ENCODE results near the gene AUTS2. TPM values are rescaled to one million over a fixed set of nuclear protein-coding genes. Genes with fewer than 3 reads are reported as not detected.

The AUTS2 gene
- polyA plus RNA-seq, 6 donors from 2014 or later, result 8.8 to 28.0 (median 20.9) TPM

- Mint-ChIP-seq H3K9me3 (peaks cover 0 to 2% (median 0%) of the 10 kb centered on the region in 7 donors), H3K27me3 (peaks cover 0 to 6% (median 0%) of the 10 kb centered on the region in 3 donors), H3K36me3 (no peaks in the 10 kb centered on the region), H3K27ac (no peak overlapping the region), H3K4me3 (no peak overlapping the region), H3K4me1 (peaks cover 0 to 10% (median 0%) of the 10 kb centered on the region in 3 donors)
- ATAC-seq (ENCODE audit: low read depth in 2 of 2), result no peak
- no peak for DNase-seq
These were observed 116.8 kb downstream of the AUTS2 start for GRCh38 chr7:69714886-69715576.

- DNase-seq (no peak), ATAC-seq (ENCODE audit: low read depth in 2 of 2) (no peak)
- H3K36me3 Mint-ChIP-seq, result no peaks in the 10 kb centered on the region
- peak overlapping the region in 1 of 6 donors; percentile 13 for H3K27ac Mint-ChIP-seq
- peaks cover 0 to 10% (median 0%) of the 10 kb centered on the region in 3 donors for H3K4me1 Mint-ChIP-seq
- H3K27me3 Mint-ChIP-seq, result no peaks in the 10 kb centered on the region
- H3K4me3 Mint-ChIP-seq, result no peak overlapping the region
- peaks cover 0 to 2% (median 0%) of the 10 kb centered on the region in 7 donors for H3K9me3 Mint-ChIP-seq
These were observed 118.9 kb downstream of the AUTS2 start for GRCh38 chr7:69717221-69717620.

DNA sequence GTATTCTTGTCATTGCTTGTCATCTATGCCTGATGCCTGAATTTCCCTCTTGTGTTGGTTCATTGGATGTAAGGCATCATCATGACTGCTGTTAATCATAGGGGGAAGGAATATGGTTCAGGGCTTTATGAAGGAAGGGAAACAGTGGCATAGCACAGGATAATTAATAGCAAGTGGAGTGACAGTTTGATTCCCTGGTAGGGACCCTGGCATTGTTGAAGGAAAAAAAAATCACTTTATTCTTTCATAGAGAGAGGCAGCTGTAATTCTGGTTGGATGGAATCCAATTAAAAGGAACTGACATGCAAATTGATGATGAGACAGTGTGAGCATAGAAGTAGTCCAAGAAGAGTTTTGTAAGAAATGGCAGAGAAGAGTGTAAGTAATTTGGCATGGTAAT lies 121.4 kb downstream of the AUTS2 start:
- Mint-ChIP-seq H3K4me3 (no peak overlapping the region), H3K27me3 (no peaks in the 10 kb centered on the region), H3K9me3 (no peaks in the 10 kb centered on the region), H3K36me3 (no peaks in the 10 kb centered on the region), H3K27ac (no peak overlapping the region), H3K4me1 (peaks cover 0 to 10% (median 0%) of the 10 kb centered on the region in 3 donors)
- no peak for ATAC-seq (ENCODE audit: low read depth in 2 of 2)
- no peak for DNase-seq

- Mint-ChIP-seq H3K36me3 (peaks cover 7% of the 10 kb centered on the region in 2 donors), H3K27ac (no peak overlapping the region), H3K27me3 (no peaks in the 10 kb centered on the region), H3K4me3 (no peak overlapping the region), H3K4me1 (peaks cover 3 to 12% (median 6%) of the 10 kb centered on the region in 3 donors), H3K9me3 (peaks cover 3 to 26% (median 9%) of the 10 kb centered on the region in 7 donors)
- DNase-seq, result no peak
- ATAC-seq (ENCODE audit: low read depth in 2 of 2), result no peak
These were observed 124.6 kb downstream of the AUTS2 start for GRCh38 chr7:69722843-69723242.

GRCh38 chr7:69723663-69724062 lies 125.4 kb downstream of the AUTS2 start:
- Mint-ChIP-seq H3K4me1 (peaks cover 6 to 15% (median 11%) of the 10 kb centered on the region in 3 donors), H3K27ac (no peak overlapping the region), H3K27me3 (no peaks in the 10 kb centered on the region), H3K9me3 (peaks cover 3 to 26% (median 9%) of the 10 kb centered on the region in 7 donors), H3K36me3 (peaks cover 7% of the 10 kb centered on the region in 2 donors), H3K4me3 (no peak overlapping the region)
- DNase-seq (no peak), ATAC-seq (ENCODE audit: low read depth in 2 of 2) (no peak)

- DNase-seq (no peak), ATAC-seq (ENCODE audit: low read depth in 2 of 2) (no peak)
- Mint-ChIP-seq H3K36me3 (peaks cover 7% of the 10 kb centered on the region in 2 donors), H3K27ac (peak overlapping the region in 3 of 6 donors; percentile 5 to 60 (median 29)), H3K4me1 (peaks cover 6 to 19% (median 15%) of the 10 kb centered on the region in 3 donors), H3K4me3 (peak overlapping the region in 2 of 8 donors; percentile 8 to 10), H3K27me3 (no peaks in the 10 kb centered on the region), H3K9me3 (peaks cover 3 to 26% (median 9%) of the 10 kb centered on the region in 7 donors)
These were observed 130.0 kb downstream of the AUTS2 start for GRCh38 chr7:69728304-69728703.

DNA sequence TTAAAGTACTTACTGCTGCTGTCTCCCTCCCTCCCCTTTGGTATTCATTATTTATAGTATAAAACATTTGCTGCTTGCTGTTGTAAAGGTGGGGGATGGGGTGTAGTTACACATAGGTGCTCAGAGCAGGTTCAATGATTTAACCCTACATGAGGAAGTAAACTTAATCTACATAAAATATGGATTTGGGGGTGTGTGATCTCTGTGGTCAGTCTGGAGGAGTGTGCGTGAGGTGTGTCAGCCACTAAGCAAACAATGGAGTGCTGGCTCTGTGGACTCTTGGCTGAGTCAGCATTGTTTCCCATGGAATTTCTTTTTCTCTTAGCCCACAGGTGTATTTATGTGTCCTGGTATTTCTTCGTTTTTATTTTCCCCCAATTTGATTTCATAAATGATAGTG lies 133.9 kb downstream of the AUTS2 start:
- no peak for DNase-seq
- no peak for ATAC-seq (ENCODE audit: low read depth in 2 of 2)
- H3K27me3 Mint-ChIP-seq, result no peaks in the 10 kb centered on the region

GRCh38 chr7:69735582-69735981 lies 137.3 kb downstream of the AUTS2 start:
- H3K4me1 Mint-ChIP-seq, result peaks cover 28 to 45% (median 30%) of the 10 kb centered on the region in 3 donors
- ATAC-seq (ENCODE audit: low read depth in 2 of 2) (no peak), DNase-seq (no peak)
- no peaks in the 10 kb centered on the region for H3K9me3 Mint-ChIP-seq
- no peak overlapping the region for H3K4me3 Mint-ChIP-seq
- H3K36me3 Mint-ChIP-seq, result no peaks in the 10 kb centered on the region
- no peak overlapping the region for H3K27ac Mint-ChIP-seq
- H3K27me3 Mint-ChIP-seq, result no peaks in the 10 kb centered on the region

More for the DNA sequence above, 133.9 kb downstream of the AUTS2 start:
- H3K27ac Mint-ChIP-seq, result peak overlapping the region in 1 of 6 donors; percentile 37
- peaks cover 5 to 27% (median 14%) of the 10 kb centered on the region in 3 donors for H3K4me1 Mint-ChIP-seq
- peaks cover 0 to 5% (median 0%) of the 10 kb centered on the region in 7 donors for H3K9me3 Mint-ChIP-seq
- no peak overlapping the region for H3K4me3 Mint-ChIP-seq
- no peaks in the 10 kb centered on the region for H3K36me3 Mint-ChIP-seq

DNA sequence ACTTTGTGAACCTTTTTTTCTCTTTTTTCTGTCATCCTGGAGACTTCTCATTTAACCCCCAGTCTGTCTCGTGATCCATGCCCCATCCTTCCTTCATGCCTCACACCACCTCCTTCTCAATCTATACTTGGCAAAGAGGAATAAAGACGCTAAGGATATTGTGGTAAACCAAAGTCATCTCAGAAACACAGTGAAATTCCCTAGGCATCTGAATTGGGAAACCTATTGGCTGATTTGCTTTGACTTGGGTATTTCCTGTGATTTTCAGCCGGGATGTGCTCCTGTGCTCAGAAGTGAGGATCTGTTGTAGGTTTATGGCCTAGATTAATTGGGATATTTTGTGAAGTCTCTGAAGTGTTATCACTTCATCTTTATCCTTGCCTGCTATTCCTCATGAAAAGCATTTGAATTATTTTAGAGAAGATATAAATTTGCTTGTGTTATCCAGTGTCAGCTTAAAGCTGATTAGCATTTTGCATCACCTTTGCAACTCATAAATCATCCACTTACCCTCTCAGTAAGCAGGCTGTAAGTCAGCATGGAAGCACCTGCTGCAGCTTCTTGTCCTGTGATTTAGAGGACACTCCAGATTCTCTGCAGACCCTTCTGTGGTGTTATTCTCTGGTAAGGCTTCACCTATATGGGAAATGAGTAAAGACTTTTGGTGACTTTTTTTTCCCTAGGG lies 138.0 kb downstream of the AUTS2 start:
- ATAC-seq (ENCODE audit: low read depth in 2 of 2) (no peak), DNase-seq (no peak)
- no peaks in the 10 kb centered on the region for H3K36me3 Mint-ChIP-seq
- H3K27me3 Mint-ChIP-seq, result no peaks in the 10 kb centered on the region
- no peak overlapping the region for H3K27ac Mint-ChIP-seq
- peaks cover 28 to 45% (median 31%) of the 10 kb centered on the region in 3 donors for H3K4me1 Mint-ChIP-seq
- no peaks in the 10 kb centered on the region for H3K9me3 Mint-ChIP-seq
- no peak overlapping the region for H3K4me3 Mint-ChIP-seq

DNA sequence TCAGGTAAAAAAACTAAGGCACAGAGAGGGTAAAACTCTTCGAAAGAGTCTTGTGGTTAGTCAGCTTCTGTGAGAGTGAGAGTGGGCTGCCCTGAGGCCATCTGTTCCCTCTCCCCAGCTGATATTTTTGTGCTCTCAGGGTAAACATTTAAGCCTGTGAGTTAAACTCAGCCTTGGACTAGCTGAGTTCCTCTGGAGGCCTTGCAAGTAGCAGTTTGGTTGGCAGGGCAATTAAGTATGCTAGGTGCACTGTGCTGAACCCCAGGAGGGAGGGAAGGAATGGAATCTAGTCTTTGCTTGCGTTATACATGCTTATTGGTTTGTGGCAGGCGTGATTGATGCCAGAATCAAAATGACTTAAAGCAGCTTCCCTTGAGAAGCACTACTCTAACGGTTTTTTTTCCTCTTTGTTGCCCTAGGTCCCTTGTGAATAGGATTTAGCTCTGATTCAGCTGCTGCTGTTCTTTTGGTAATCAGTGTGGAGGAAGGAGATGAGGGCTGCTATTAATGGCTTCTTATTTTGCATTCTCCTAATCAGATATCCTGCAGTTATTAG lies 140.2 kb downstream of the AUTS2 start:
- H3K4me1 Mint-ChIP-seq, result peaks cover 24 to 35% (median 31%) of the 10 kb centered on the region in 3 donors
- no peaks in the 10 kb centered on the region for H3K27me3 Mint-ChIP-seq
- no peaks in the 10 kb centered on the region for H3K9me3 Mint-ChIP-seq
- H3K4me3 Mint-ChIP-seq, result peak overlapping the region in 3 of 8 donors; percentile 9 to 53 (median 50)
- H3K36me3 Mint-ChIP-seq, result no peaks in the 10 kb centered on the region
- ATAC-seq (ENCODE audit: low read depth in 2 of 2), result peak; percentile 11 to 29
- H3K27ac Mint-ChIP-seq, result peak overlapping the region in 5 of 6 donors; percentile 10 to 84 (median 28)
- DNase-seq, result no peak

DNA sequence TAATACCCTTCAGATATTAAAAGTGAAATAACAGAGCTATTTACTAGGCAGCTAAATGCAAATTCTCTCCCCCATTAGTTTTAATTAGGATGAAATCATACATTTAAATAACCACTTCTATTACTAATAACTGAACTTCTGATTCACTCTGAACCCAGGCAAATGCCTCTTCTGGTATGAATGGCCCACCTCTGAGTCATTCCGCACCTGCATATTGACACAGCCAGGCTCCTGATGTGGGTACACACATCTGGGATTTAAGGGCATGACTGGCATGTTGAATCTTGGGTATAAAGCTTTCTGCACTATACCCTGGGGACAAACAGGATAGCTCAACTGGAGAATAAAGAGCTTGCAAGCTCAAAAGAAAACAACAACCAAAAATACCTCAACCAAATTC lies 140.9 kb downstream of the AUTS2 start:
- Mint-ChIP-seq H3K27ac (peak overlapping the region in 3 of 6 donors; percentile 16 to 84 (median 28)), H3K4me1 (peaks cover 24 to 31% (median 30%) of the 10 kb centered on the region in 3 donors), H3K4me3 (peak overlapping the region in 3 of 8 donors; percentile 5 to 35 (median 10)), H3K36me3 (no peaks in the 10 kb centered on the region), H3K9me3 (no peaks in the 10 kb centered on the region), H3K27me3 (no peaks in the 10 kb centered on the region)
- DNase-seq (no peak), ATAC-seq (ENCODE audit: low read depth in 2 of 2) (no peak)

DNA sequence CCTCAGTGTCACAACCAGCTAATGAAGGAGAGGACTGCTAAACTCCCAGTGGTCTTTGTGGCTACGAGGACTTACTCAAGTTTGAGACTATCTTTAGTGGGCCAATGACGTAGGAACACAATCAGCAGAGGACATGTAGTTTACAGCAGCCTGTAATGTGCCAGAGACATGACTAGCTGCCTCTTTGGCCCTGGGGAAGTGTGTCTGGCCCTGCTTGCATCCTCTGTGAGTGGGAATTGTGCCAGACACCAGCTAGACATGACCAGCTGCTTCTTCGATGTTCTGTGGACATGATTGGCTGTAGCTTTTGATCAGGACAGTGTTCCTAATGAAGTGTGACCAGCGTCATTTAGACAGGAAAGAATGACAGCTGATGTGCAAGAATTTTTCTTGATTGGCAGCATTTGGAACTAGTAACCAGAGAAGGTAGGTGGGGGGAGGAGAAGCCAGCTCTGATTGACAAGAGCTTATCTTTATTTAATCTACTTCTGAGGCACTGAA lies 141.7 kb downstream of the AUTS2 start:
- peak overlapping the region; percentile 20 to 90 (median 44) for H3K27ac Mint-ChIP-seq
- no peaks in the 10 kb centered on the region for H3K9me3 Mint-ChIP-seq
- peak overlapping the region in 4 of 8 donors; percentile 40 to 57 (median 45) for H3K4me3 Mint-ChIP-seq
- no peaks in the 10 kb centered on the region for H3K27me3 Mint-ChIP-seq
- H3K4me1 Mint-ChIP-seq, result peaks cover 21 to 29% (median 27%) of the 10 kb centered on the region in 3 donors
- H3K36me3 Mint-ChIP-seq, result no peaks in the 10 kb centered on the region
- ATAC-seq (ENCODE audit: low read depth in 2 of 2) (peak; percentile 72 to 86), DNase-seq (peak; percentile 32)

DNA sequence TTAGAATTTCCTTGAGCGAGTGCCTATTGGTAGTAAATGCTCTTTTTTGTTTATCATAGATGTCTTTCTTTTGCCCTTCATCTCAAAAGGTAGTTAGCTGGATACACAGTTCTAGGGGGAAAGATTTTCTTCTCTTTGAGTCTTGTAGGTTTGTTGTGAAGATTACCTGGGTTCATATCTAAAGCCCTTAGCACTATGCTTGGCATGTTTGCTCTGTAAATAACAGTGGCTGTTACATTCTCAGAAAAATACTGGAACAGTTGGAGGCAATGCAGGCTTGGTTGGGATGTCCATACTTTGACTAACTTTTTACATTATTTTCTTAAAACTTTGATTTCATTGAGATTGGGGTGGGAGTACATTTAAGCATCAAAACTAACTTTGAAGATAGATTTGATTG lies 144.0 kb downstream of the AUTS2 start:
- Mint-ChIP-seq H3K4me3 (no peak overlapping the region), H3K36me3 (no peaks in the 10 kb centered on the region), H3K27ac (no peak overlapping the region), H3K4me1 (peaks cover 24 to 29% (median 28%) of the 10 kb centered on the region in 3 donors), H3K27me3 (no peaks in the 10 kb centered on the region), H3K9me3 (no peaks in the 10 kb centered on the region)
- DNase-seq, result no peak
- no peak for ATAC-seq (ENCODE audit: low read depth in 2 of 2)

Measured in naive B cell (primary cell).